H1 (cell line): ENCODE results near the gene PRPF6. TPM values are rescaled to one million over a fixed set of nuclear protein-coding genes. Genes with fewer than 3 reads are reported as not detected.
A peak's percentile ranks its signal among the peaks of the same experiment; 100 is the strongest.

Source experiments
- CTCF ChIA-PET: fragments of 300-600 bp; sonication (Branson Sonifier 250); formaldehyde crosslinking; loops from one replicate; lab custom pipeline; 2021; ENCODE audit not compliant: partially characterized antibody; lab: Charles Lee
- POLR2A ChIA-PET: fragments of 300-600 bp; sonication (Branson Sonifier 250); formaldehyde crosslinking; loops from one replicate; lab custom pipeline; 2021; ENCODE audit warnings: inconsistent platforms; ENCODE audit not compliant: partially characterized antibody; lab: Charles Lee
- DNase-seq, 2 experiments: peaks; one replicate each; pipeline versions ENCODE4 v3.0.0 to v3.0.0-alpha.2; 2010 to 2022; ENCODE audit warnings: low spot score in 2 of 2, low read depth in 1 of 2, mixed read lengths in 1 of 2
- FAIRE-seq: peaks from 2 replicates; lab custom pipeline; 2011; peaks lifted over from hg19 to GRCh38; lab: Jason Lieb, UNC
- H2AFZ ChIP-seq: 2 replicates; pipeline ENCODE4 v1.8.1; 2012; ENCODE audit warnings: low read length, inconsistent platforms
- H2AK5ac ChIP-seq: 2 replicates; pipeline ENCODE4 v1.6.1; 2013; ENCODE audit warnings: low read depth, low read length
- H2BK120ac ChIP-seq: replicated peaks from 2 replicates; pipeline ENCODE3; 2013; ENCODE audit warnings: low read depth, low read length, inconsistent platforms
- H2BK12ac ChIP-seq: 2 replicates; pipeline ENCODE4 v1.6.1; 2013; ENCODE audit warnings: low read depth, low read length
- H2BK15ac ChIP-seq: 2 replicates; pipeline ENCODE4 v1.6.1; 2013; ENCODE audit warnings: low read length
- H2BK20ac ChIP-seq: 2 replicates; pipeline ENCODE4 v1.6.1; 2013; ENCODE audit warnings: low read length
- H2BK5ac ChIP-seq: 2 replicates; pipeline ENCODE4 v1.6.1; 2013; ENCODE audit warnings: low read depth, low read length
- H3K14ac ChIP-seq: 2 replicates; pipeline ENCODE4 v1.6.1; 2013; ENCODE audit warnings: inconsistent platforms; ENCODE audit not compliant: insufficient read length
- H3K18ac ChIP-seq: 2 replicates; pipeline ENCODE4 v1.6.1; 2013; ENCODE audit warnings: low read length; ENCODE audit errors: extremely low read depth
- H3K23ac ChIP-seq: 2 replicates; pipeline ENCODE4 v1.6.1; 2013; ENCODE audit warnings: inconsistent platforms; ENCODE audit not compliant: insufficient read length
- H3K23me2 ChIP-seq: 2 replicates; pipeline ENCODE4 v1.6.1; 2013; ENCODE audit warnings: low read depth, low read length
- H3K27ac ChIP-seq: 2 replicates; pipeline ENCODE4 v1.6.1; 2011; ENCODE audit warnings: low read depth, low read length, inconsistent platforms
- H3K27me3 ChIP-seq, 4 experiments: replicated peaks in 1 of 4; 1 replicate in 1 of 4; 2 replicates in 3 of 4; pipeline versions ENCODE4 v1.6.1 to v1.8.1; 2011 to 2013; ENCODE audit warnings: low read length in 3 of 4, mild to moderate bottlenecking in 3 of 4, inconsistent platforms in 2 of 4, mixed read lengths in 2 of 4, moderate library complexity in 1 of 4; ENCODE audit not compliant: control insufficient read depth in 3 of 4, insufficient read depth in 3 of 4; ENCODE audit errors: extremely low read depth in 1 of 4
- H3K36me3 ChIP-seq, 4 experiments: 2 replicates each; pipeline versions ENCODE4 v1.6.1 to v1.8.1; 2011 to 2013; ENCODE audit warnings: mild to moderate bottlenecking in 4 of 4, low read length in 3 of 4, moderate library complexity in 2 of 4, control low read depth in 1 of 4, inconsistent platforms in 1 of 4; ENCODE audit not compliant: insufficient read depth in 4 of 4, control insufficient read depth in 2 of 4
- H3K4ac ChIP-seq: replicated peaks from 2 replicates; pipeline ENCODE3; 2013; ENCODE audit warnings: low read length, low read depth, mixed read lengths, inconsistent platforms; ENCODE audit not compliant: insufficient read length
- H3K4me1 ChIP-seq, 4 experiments: replicated peaks in 1 of 4; 1 replicate in 1 of 4; 2 replicates in 3 of 4; pipeline versions ENCODE4 v1.6.1 to v1.8.1; 2011 to 2013; ENCODE audit warnings: low read length in 3 of 4, inconsistent platforms in 2 of 4, mixed read lengths in 1 of 4; ENCODE audit not compliant: insufficient read depth in 4 of 4, control insufficient read depth in 3 of 4
- H3K4me2 ChIP-seq, 2 experiments: 2 replicates each; pipeline versions ENCODE4 v1.6.1 to v1.8.1; 2011 to 2013; ENCODE audit warnings: low read depth in 2 of 2, low read length in 2 of 2, control low read depth in 1 of 2, inconsistent platforms in 1 of 2, mild to moderate bottlenecking in 1 of 2; ENCODE audit not compliant: insufficient read depth in 1 of 2
- H3K4me3 ChIP-seq, 4 experiments: fragments of 200-600, 300-600 bp in 1 of 4; sonication (generic), shearing (Covaris generic), sonication (Bioruptor Twin) in 1 of 4; 2 replicates each; pipeline versions ENCODE4 v1.5.1 to v1.8.1; 2011 to 2016; ENCODE audit warnings: low read length in 4 of 4, low read depth in 3 of 4, control low read depth in 2 of 4, inconsistent platforms in 2 of 4, mild to moderate bottlenecking in 2 of 4, mixed read lengths in 1 of 4, moderate library complexity in 1 of 4; ENCODE audit not compliant: insufficient read depth in 2 of 4; ENCODE audit errors: extremely low read depth in 1 of 4
- H3K56ac ChIP-seq: replicated peaks from 2 replicates; pipeline ENCODE3; 2013; ENCODE audit warnings: low read depth, mild to moderate bottlenecking, mixed read lengths, low read length, inconsistent platforms; ENCODE audit not compliant: insufficient read length
- H3K79me1 ChIP-seq: 2 replicates; pipeline ENCODE4 v1.6.1; 2013; ENCODE audit warnings: low read depth, low read length, control low read depth
- H3K79me2 ChIP-seq, 2 experiments: 2 replicates each; pipeline versions ENCODE4 v1.6.1 to v1.8.1; 2012 to 2013; ENCODE audit warnings: low read length in 2 of 2, mild to moderate bottlenecking in 2 of 2, inconsistent platforms in 1 of 2; ENCODE audit not compliant: insufficient read depth in 2 of 2, control insufficient read depth in 1 of 2
- H3K9ac ChIP-seq, 4 experiments: replicated peaks in 1 of 4; 1 replicate in 1 of 4; 2 replicates in 3 of 4; pipeline versions ENCODE4 v1.6.1 to v1.8.1; 2011 to 2013; ENCODE audit warnings: low read depth in 3 of 4, low read length in 3 of 4, control low read depth in 2 of 4, mild to moderate bottlenecking in 2 of 4, moderate library complexity in 2 of 4, inconsistent platforms in 1 of 4; ENCODE audit errors: extremely low read depth in 1 of 4
- H3K9me3 ChIP-seq, 2 experiments: 2 replicates each; pipeline versions ENCODE4 v1.6.1 to v1.8.1; 2012 to 2013; ENCODE audit warnings: mild to moderate bottlenecking in 2 of 2, moderate library complexity in 2 of 2, control low read depth in 1 of 2, inconsistent platforms in 1 of 2, low read depth in 1 of 2, low read length in 1 of 2, mixed read lengths in 1 of 2; ENCODE audit not compliant: insufficient read depth in 2 of 2
- H4K20me1 ChIP-seq, 2 experiments: replicated peaks in 1 of 2; 2 replicates each; pipeline versions ENCODE3 to v1.8.1; 2011 to 2013; ENCODE audit warnings: inconsistent platforms in 2 of 2, low read length in 2 of 2, mild to moderate bottlenecking in 1 of 2; ENCODE audit not compliant: insufficient read depth in 2 of 2, control insufficient read depth in 1 of 2
- H4K5ac ChIP-seq: 2 replicates; pipeline ENCODE4 v1.6.1; 2013; ENCODE audit warnings: low read length, low read depth, mixed read lengths, inconsistent platforms; ENCODE audit not compliant: insufficient read length
- H4K8ac ChIP-seq: 2 replicates; pipeline ENCODE4 v1.8.0; 2013; ENCODE audit warnings: mild to moderate bottlenecking, moderate library complexity, low read length, inconsistent platforms; ENCODE audit not compliant: insufficient read depth; ENCODE audit errors: extremely low read depth
- H4K91ac ChIP-seq: replicated peaks from 2 replicates; pipeline ENCODE3; 2013; ENCODE audit warnings: low read length, mixed read lengths, inconsistent platforms; ENCODE audit not compliant: insufficient read length
- CBX5 ChIP-seq: fragments of 300-800, 300-1000 bp; sonication (generic); IDR thresholded peaks from 2 replicates; pipeline ENCODE4 v1.7.1; 2016; ENCODE audit warnings: antibody characterized with exemption, low read length, low read depth
- CBX8 ChIP-seq: fragments of 300-800, 300-1000 bp; sonication (generic); IDR thresholded peaks from 2 replicates; pipeline ENCODE4 v1.7.1; 2016; ENCODE audit warnings: low read depth, low read length, borderline replicate concordance
- CHD1 ChIP-seq: IDR thresholded peaks from 2 replicates; pipeline ENCODE4 v1.6.1; 2012; ENCODE audit warnings: low read depth, low read length, improper control_type of control experiment
- EP300 ChIP-seq, 2 experiments: IDR thresholded peaks; 1 replicate in 1 of 2; 2 replicates in 1 of 2; pipeline ENCODE4 v1.6.1; 2011 to 2012; ENCODE audit warnings: low read depth in 2 of 2, low read length in 2 of 2, mild to moderate bottlenecking in 2 of 2, borderline replicate concordance in 1 of 2, inconsistent platforms in 1 of 2, moderate library complexity in 1 of 2
- EZH2 ChIP-seq: fragments of 200-600 bp; sonication (generic); IDR thresholded peaks from 2 replicates; pipeline ENCODE4 v1.7.1; 2012; ENCODE audit warnings: low read depth, mild to moderate bottlenecking, moderate library complexity, low read length, inconsistent platforms; ENCODE audit not compliant: severe bottlenecking
- NRF1 ChIP-seq: IDR thresholded peaks from 2 replicates; pipeline ENCODE4 v1.6.1; 2011; ENCODE audit warnings: mild to moderate bottlenecking, low read depth, low read length, improper control_type of control experiment
- POLR2AphosphoS5 ChIP-seq: IDR thresholded peaks from 2 replicates; pipeline ENCODE4 v1.6.1; 2011; ENCODE audit warnings: low read depth, low read length
- SIN3A ChIP-seq, 2 experiments: IDR thresholded peaks in 1 of 2; conservative IDR thresholded peaks in 1 of 2; 2 replicates each; pipeline ENCODE4 v1.6.1; 2011 to 2012; ENCODE audit warnings: low read length in 2 of 2, improper control_type of control experiment in 1 of 2, low read depth in 1 of 2, mild to moderate bottlenecking in 1 of 2
- SIX5 ChIP-seq: IDR thresholded peaks from 2 replicates; pipeline ENCODE4 v1.6.1; 2011; ENCODE audit warnings: mild to moderate bottlenecking, low read depth, low read length
- SP2 ChIP-seq: IDR thresholded peaks from 2 replicates; pipeline ENCODE4 v1.6.1; 2012; ENCODE audit warnings: mild to moderate bottlenecking, low read length, inconsistent platforms
- TCF12 ChIP-seq: IDR thresholded peaks from 2 replicates; pipeline ENCODE4 v1.6.1; 2011; ENCODE audit warnings: low read depth, mild to moderate bottlenecking, low read length
- WGBS, 2 experiments: shearing (Covaris generic) in 1 of 2; methylation state at CpG; one replicate each; pipeline versions ENCODE4 v1.1.6 to v1.1.7; 2013 to 2015; ENCODE audit warnings: low lambda C conversion rate in 2 of 2, mixed read lengths in 2 of 2, inconsistent platforms in 1 of 2, low coverage in 1 of 2, missing lambda C conversion rate in 1 of 2; ENCODE audit not compliant: insufficient replicate concordance in 2 of 2, insufficient coverage in 1 of 2, insufficient read length in 1 of 2; ENCODE audit errors: extremely low coverage in 1 of 2, missing lambda C conversion rate in 1 of 2; 5-methylcytosine and 5-hydroxymethylcytosine counted together
- polyA plus RNA-seq, 7 experiments: library from polyadenylated mRNA; depleted of rRNA in 3 of 7; stranded (reverse) in 5 of 7; unstranded in 2 of 7; fragments of >200 nt in 5 of 7; fragments of 200-250 nt in 2 of 7; gene quantifications; 1 replicate in 5 of 7; 2 replicates in 1 of 7; 4 replicates in 1 of 7; pipeline versions ENCODE4 v1.2.1 to v1.2.3, GENCODE V29; 2011 to 2013; ENCODE audit warnings: missing spikeins in 2 of 7, mixed read lengths in 2 of 7
- total RNA-seq: library from RNA; stranded (reverse); fragmentation: NEBNext Ultra II Directional; extraction: Animal tissue kit (Norgen Biotek cat#: 25700); gene quantifications from 2 replicates; pipeline ENCODE4 v1.2.1, GENCODE V29; 2021

Gene PRPF6
- total and polyA plus RNA-seq, 2 of the 8 experiments (the other 6 are each of a cell fraction or from before 2014, with no cell fraction given) = 27.9 to 76.9 TPM

- H3K56ac ChIP-seq = no peak within 1 kb of the TSS
- CTCF ChIA-PET = no interaction called here
- H4K91ac ChIP-seq = peak within 1 kb of the TSS; percentile 66
- peaks cover 2 to 8% of the 10 kb centered on the region in 2 experiments for H4K20me1 ChIP-seq
- H4K5ac ChIP-seq = peak within 1 kb of the TSS; percentile 55
- H2AK5ac ChIP-seq = peak within 1 kb of the TSS; percentile 90
- H3K4me3 ChIP-seq = peak within 1 kb of the TSS; percentile 57 to 73 (median 60)
- POLR2A ChIA-PET = no interaction called here
- no peak within 1 kb of the TSS for H2BK15ac ChIP-seq
- H3K4ac ChIP-seq = no peak within 1 kb of the TSS
- peaks cover 27 to 29% of the 10 kb centered on the region in 2 experiments for H3K9me3 ChIP-seq
- FAIRE-seq (no peak), DNase-seq (peak in 1 of 2 experiments; percentile 82)
- no peak within 1 kb of the TSS; the same call in 1 of the 2 replicates for H3K27ac ChIP-seq
- H3K14ac ChIP-seq = no peak within 1 kb of the TSS
- peaks cover 0 to 13% (median 7%) of the 10 kb centered on the region in 4 experiments; a peak in 6 of 7 replicates for H3K4me1 ChIP-seq
- peak within 1 kb of the TSS; percentile 75 to 90 for H3K4me2 ChIP-seq
- WGBS, 2 experiments = 7% methylated on average over 33 of the region's 73 CpGs; no CpG with 5 or more reads in 1 of the 2 experiments
- H3K23ac ChIP-seq = no peak within 1 kb of the TSS
- H3K18ac ChIP-seq = peak within 1 kb of the TSS; percentile 48
- peak within 1 kb of the TSS; percentile 71 for H4K8ac ChIP-seq
- H3K36me3 ChIP-seq = peaks cover 7 to 25% (median 18%) of the 10 kb centered on the region in 4 experiments
- peaks cover 0 to 6% (median 2%) of the 10 kb centered on the region in 4 experiments; a peak in 2 of 7 replicates for H3K27me3 ChIP-seq
- peak within 1 kb of the TSS; percentile 84 for H2BK12ac ChIP-seq
- H2BK120ac ChIP-seq = no peak within 1 kb of the TSS
- peak within 1 kb of the TSS in 3 of 4 experiments; percentile 60 to 87 (median 65); a peak in 5 of 7 replicates for H3K9ac ChIP-seq
- no peaks in the 10 kb centered on the region; a peak in 1 of 4 replicates for H3K79me2 ChIP-seq
- no peak within 1 kb of the TSS for H2BK20ac ChIP-seq
- H2BK5ac ChIP-seq = no peak within 1 kb of the TSS
- H3K79me1 ChIP-seq = peaks cover 4% of the 10 kb centered on the region
- peaks cover 12% of the 10 kb centered on the region; the same call in 1 of the 2 replicates for H3K23me2 ChIP-seq
- H2AFZ ChIP-seq = peak within 1 kb of the TSS; percentile 57; the same call in 1 of the 2 replicates
- TF ChIP-seq SP2 (no peak), SIX5 (no peak), SIN3A (conservative IDR thresholded peaks at IDR 0.05 in 1 of 2, IDR thresholded peaks at IDR 0.05 in 1 of 2; ENCODE audit: low read depth in 1 of 2, low read length in 2 of 2) (peak; percentile 53 to 62; a peak in 1 of 4 replicates), EZH2 (peak; percentile 26), CBX5 (no peak), CHD1 (no peak), POLR2AphosphoS5 (no peak), EP300 (IDR thresholded peaks at IDR 0.05; ENCODE audit: borderline replicate concordance in 1 of 2, low read depth in 2 of 2, low read length in 2 of 2) (no peak), NRF1 (peak; percentile 6; the same call in 1 of the 2 replicates), CBX8 (no peak), TCF12 (no peak)
Measured at GRCh38 chr20:63969838-63970713, 10.9 kb upstream of the PRPF6 start, which contains the start of gene ZNF512B. Gene ZNF512B (minus strand): TSS chr20:63969930. CDS start chr20:63967950, 1,980 bp downstream.
